Pericardium fibroblast (primary cell): ENCODE measurements around the gene MAJIN. TPM values are rescaled to one million over a fixed set of nuclear protein-coding genes. Genes with fewer than 3 reads are reported as not detected.

ENCODE experiments used
- total RNA-seq: library from RNA; depleted of rRNA; stranded (reverse); fragments of >200 nt; gene quantifications from 2 replicates; pipeline ENCODE4 v1.2.3, GENCODE V29; 2015

Gene MAJIN, protein sequence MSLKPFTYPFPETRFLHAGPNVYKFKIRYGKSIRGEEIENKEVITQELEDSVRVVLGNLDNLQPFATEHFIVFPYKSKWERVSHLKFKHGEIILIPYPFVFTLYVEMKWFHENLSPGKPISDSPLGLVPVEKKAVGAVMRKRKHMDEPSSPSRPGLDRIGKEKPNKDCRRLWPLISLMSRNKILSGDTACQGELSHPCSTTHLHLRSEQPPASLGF
- total RNA-seq = not detected in 2 replicates

DNA sequence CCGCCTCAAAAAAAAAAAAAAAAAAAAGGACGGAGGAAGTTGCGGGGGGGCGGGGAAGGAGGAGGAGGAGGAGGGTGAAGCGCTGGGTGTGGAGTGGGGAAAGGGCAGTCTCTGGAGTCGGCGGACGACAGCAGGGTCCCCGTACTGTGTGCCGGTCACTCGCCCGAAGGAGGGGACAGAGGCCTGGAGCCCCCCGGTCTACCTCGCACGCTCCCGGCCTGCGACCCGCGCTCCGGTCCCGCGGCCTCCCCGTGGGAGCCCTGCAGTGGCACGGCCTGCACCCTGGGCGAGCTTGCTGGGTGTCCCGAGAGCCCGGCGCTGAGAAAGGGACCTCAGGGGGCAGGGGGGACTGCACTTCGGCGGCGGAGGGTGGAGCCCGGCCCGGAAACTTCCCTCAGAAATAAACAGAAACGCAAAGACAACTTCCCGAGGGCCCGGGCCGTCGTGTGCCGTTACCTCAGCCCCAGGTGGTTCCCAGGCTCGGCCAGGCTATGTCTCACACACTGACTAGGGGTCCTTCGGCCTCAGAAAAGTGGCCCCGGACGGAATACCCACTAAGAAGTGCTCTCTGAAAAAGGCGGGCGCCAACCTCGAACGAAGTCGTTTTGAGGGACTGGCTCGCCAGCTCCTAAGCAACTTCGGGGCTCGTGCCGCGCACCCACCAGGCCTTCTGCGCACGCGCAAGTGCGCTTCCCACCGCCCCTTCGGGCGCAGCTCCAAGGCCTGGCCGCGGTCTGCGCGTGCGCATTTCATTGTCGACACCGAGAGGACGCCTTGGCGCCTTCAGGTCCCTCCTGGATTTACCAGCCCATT lies at the start of gene MAJIN:
Gene MAJIN (minus strand): TSS at position 688 of the 813 bp plus-strand sequence. CDS start 12,703 bp downstream, outside the sequence.

DNA sequence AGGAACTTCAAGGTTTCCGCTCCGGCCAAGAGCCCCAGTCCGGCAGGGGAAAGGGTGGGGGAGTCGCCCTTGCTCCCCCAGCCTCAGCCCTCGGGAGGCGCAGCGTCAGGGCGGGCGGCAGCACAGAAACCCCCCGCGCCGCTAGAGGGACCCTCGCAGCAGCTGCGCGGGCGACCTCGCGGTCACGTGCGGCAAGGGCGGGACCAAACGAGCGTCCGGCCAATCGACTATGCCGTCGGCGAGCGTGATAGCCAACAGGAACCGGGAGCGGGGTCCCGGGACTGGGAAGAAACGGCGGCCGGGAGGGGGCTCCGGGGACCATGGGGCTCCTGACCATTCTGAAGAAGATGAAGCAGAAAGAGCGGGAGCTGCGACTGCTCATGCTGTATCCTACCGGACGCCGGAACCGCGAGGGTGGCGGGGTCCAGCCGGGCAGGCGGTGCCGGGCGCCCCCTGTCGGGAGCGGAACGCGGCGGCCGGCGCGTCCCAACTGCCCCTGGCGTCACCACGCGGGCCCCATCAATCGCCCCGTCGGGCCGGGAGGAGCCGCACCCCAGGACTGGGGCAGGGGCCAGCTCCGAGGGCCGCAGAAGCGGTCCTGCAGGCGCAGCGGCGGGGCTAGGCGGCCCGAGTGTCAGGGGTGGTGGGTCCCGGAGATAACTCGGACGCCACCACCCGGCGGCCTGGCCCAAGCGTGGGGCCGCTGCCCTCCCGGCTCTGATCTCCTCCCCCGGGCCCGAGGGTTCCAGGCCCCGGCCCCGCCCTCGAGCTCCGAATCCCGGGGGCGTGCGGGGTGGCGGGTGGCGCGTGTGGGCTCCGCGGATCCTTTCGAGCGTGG lies 42.2 kb upstream of the MAJIN start, which contains the start of gene ARL2:
Gene ARL2 (plus strand): TSS at position 273 of the 838 bp plus-strand sequence. CDS start 48 bp downstream, at position 321.

DNA sequence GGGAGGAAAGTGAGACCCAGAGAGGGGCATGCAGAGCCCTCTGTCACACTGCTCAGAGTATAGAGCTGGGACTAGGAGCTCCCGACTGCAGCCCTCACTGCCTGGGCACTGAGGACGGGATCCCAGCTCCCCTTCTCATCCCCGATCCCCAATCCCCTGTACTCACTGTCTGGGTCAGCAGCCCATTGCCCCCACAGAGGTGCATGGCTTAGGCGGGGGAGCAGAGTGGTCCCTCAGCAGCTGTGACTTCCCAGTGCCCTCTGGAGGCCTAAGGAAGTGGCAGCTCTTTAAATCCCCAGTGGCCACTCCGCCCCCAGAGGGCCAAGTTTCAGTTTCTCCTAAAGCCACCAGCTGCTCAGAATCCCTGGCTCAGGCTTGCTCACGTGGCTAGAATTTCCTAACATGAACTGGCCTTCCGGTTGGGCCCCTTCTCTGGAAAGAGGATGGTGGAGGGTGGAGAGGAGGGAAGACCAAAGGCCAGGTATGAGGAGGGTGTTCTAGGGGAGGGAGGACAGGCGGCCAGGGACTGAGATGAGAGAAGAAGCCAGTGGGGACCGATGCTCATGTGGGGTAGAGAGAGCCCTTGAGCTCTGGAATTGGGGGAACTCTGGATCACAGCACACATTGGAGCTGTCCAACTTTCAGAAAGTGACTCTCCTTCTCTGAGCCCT lies 24.9 kb upstream of the MAJIN start, which contains the start of gene BATF2:
Gene BATF2 (minus strand): TSS at position 262 of the 671 bp plus-strand sequence. CDS start 57 bp downstream, at position 205.

DNA sequence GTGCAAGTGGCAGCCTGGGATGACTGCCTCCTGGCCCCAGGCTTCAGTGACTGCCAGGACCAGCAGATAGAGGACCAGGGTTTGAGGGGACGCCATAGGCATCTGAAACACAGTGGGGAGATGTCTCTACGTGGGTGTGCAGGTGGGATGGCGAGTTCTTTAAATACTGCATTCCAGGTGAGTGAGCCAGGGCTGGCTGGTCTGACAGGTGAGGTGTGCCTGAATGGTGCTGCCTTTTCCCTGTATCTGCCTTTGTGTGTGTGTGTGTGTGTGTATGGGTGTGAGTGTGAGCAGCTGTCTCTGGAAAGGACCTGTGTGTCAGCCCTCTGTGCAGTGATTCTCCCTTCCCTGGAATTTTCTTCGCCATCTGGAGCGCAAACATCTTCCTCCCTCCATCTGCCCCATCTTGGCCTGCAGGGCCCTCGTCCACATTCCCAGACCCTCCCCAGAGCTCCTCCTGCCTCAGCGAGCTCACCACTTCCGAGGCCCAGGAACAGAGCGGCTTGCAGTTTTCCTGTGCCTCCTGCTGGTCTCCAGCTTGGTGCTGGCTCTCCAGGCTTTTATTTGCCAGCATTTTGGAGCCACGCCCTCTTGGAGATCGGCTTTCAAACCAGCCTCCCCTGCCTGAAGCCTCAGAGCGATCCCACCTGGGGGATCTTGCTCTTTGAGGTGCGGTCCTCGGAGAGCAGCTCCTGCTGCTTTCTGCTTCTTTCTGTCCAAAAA lies 36.4 kb downstream of the MAJIN start, which contains the start of gene GPHA2:
Gene GPHA2 (minus strand): TSS at position 535 of the 723 bp plus-strand sequence. CDS start 433 bp downstream, at position 102.

DNA sequence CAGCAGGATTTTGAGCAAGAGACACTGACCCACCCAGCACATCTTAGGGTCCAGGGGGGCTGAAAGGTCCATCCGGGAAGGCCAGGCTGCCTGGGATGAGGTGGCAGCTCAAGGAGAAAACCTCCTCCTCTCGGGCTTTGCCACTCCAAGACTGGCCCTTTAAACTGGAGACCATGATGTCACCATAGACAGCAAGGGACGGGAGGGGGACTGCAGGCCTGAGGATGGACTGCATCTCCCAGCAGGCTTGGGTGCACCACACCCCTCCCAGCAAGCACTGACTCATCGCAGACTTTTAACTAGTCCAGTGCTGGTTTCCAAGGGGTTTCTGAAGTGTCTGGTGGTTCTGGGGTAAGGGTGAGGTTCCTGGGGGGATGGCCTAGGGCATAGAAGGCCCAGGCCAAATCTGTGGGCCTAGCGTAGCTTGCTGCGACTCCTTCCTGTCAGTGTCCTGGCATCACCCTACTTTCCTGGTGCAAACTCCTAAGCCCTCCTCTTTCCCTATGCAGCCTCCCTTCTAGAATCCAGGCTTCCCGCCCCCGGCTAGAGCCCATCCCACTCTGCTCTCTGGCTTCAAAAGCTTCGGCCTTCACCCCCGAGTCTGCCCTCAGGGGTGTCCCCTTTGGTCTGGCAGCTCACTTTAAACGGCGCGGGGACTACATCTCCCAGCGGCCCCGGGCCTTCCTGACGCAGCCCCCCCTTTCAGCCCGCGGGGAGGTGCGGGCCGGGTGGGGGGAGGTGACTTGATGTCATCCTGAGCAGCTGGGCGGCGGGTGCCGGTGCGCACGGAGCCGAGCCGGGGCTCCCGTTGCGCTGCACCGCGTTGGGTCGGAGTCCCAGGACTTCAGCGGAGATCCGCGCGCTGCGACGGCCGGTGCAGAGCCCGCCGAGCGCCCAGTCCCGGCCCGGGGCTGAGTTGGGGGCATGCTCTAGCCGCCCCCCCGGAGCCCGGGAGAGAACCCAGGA lies 47.7 kb downstream of the MAJIN start, which contains the start of gene PPP2R5B:
Gene PPP2R5B (plus strand): TSS at position 746 of the 966 bp plus-strand sequence. CDS start 1,046 bp downstream, outside the sequence.

DNA sequence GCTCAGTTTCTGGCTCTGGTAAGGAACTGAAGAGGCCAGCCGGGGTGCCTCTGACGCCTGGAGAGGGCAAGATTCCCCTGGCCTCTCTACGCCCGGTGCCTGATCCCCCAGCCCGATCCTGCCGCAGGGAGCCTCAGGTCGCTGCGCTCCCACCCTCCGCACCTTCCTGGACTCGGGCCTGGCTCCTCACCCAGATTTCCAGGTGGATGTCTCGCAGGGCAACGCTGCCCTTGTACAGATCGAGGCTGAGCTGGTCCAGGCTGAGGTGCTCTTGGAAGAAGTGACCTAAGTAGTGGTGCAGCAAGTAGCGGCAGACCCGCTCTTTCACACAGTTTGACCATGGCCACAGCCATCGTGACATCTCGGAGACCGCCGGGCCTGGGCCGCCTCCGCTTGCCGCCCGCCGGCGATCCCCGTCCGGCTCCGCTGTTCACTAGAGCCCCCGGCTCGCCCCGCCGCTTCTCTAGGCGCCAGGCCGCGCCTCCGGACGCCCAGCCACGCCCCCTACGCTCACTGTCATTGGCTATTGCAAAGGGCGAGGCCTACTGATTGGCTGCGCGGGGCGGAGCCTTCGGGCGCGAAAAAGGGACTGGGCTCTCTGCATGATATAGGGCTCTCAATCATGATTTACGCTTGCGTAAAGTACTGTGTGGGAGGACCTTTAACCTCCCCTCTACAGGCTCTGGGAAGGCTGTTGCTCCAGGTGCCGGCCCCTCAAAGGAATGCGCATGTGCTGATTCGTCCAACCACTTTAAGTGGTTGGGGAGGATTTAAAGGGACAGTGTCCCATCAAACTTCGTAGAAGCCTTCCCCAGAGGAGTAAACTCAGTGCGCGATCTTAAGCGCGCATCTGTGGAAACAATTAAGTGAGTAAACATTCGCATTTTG lies 54.9 kb downstream of the MAJIN start, which contains the start of gene ATG2A:
Gene ATG2A (minus strand): TSS at position 435 of the 888 bp plus-strand sequence. CDS start 74 bp downstream, at position 361.

Other genes starting within 250 kb of the MAJIN start
- 0.51 and 3.2 TPM in 2 replicates for gene NRXN2, start 248.9 kb downstream of the MAJIN start, total RNA-seq
- 0.68 and 1.3 TPM in 2 replicates for gene RASGRP2, start 228.0 kb downstream of the MAJIN start, total RNA-seq
- gene PYGM, start 212.1 kb downstream of the MAJIN start, total RNA-seq = 5.4 and 15.3 TPM in 2 replicates
- 107 and 112 TPM in 2 replicates for gene SF1, start 193.6 kb downstream of the MAJIN start, total RNA-seq
- 17.6 and 23.2 TPM in 2 replicates for gene MAP4K2, start 168.9 kb downstream of the MAJIN start, total RNA-seq
- 19.6 and 29.2 TPM in 2 replicates for gene MEN1, start 161.6 kb downstream of the MAJIN start, total RNA-seq
- 0.26 TPM in 1 of 2 replicates, not detected in the other for gene CDC42BPG, start 127.5 kb downstream of the MAJIN start, total RNA-seq
- gene EHD1, start 93.5 kb downstream of the MAJIN start, total RNA-seq = 52.1 and 66.7 TPM in 2 replicates
- 16.2 and 19.2 TPM in 2 replicates for gene ATG2A, start 54.9 kb downstream of the MAJIN start, total RNA-seq
- 11.1 and 21.6 TPM in 2 replicates for gene PPP2R5B, start 47.4 kb downstream of the MAJIN start, total RNA-seq
- gene GPHA2, start 36.2 kb downstream of the MAJIN start, total RNA-seq = 0.35 TPM in 1 of 2 replicates, not detected in the other
- 0.12 and 0.51 TPM in 2 replicates for gene BATF2, start 24.9 kb upstream of the MAJIN start, total RNA-seq
- 116 and 119 TPM in 2 replicates for gene ARL2, start 42.1 kb upstream of the MAJIN start, total RNA-seq
- gene SNX15, start 55.3 kb upstream of the MAJIN start, total RNA-seq = 7.8 and 9.4 TPM in 2 replicates
- gene SAC3D1, start 69.1 kb upstream of the MAJIN start, total RNA-seq = 19.7 and 23.5 TPM in 2 replicates
- 17.2 and 38.7 TPM in 2 replicates for gene NAALADL1, start 86.4 kb upstream of the MAJIN start, total RNA-seq
- gene CDCA5, start 111.9 kb upstream of the MAJIN start, total RNA-seq = 1.2 and 2.9 TPM in 2 replicates
- 34.5 TPM in 2 replicates for gene ZFPL1, start 112.1 kb upstream of the MAJIN start, total RNA-seq
- 197 and 427 TPM in 2 replicates for gene VPS51, start 124.1 kb upstream of the MAJIN start, total RNA-seq
- gene TM7SF2, start 139.8 kb upstream of the MAJIN start, total RNA-seq = 10.4 and 13.4 TPM in 2 replicates
- gene ZNHIT2, start 145.6 kb upstream of the MAJIN start, total RNA-seq = 18.3 and 19.1 TPM in 2 replicates
- gene FAU, start 150.0 kb upstream of the MAJIN start, total RNA-seq = 456 and 558 TPM in 2 replicates
- gene MRPL49, start 150.2 kb upstream of the MAJIN start, total RNA-seq = 40.8 and 56.9 TPM in 2 replicates
- 13.2 and 22.1 TPM in 2 replicates for gene SYVN1, start 162.4 kb upstream of the MAJIN start, total RNA-seq
- not detected in 2 replicates for gene SPDYC, start 198.1 kb upstream of the MAJIN start, total RNA-seq
- gene CAPN1, start 209.8 kb upstream of the MAJIN start, total RNA-seq = 168 and 189 TPM in 2 replicates